Astrocyte of the hippocampus (primary cell): ENCODE results near the gene TTC34.

Source experiments
- DNase-seq: peaks from one replicate; pipeline ENCODE4 v3.0.0; 2011; ENCODE audit warnings: low read depth, low spot score

Gene TTC34

GRCh38 chr1:2642560-2643413 lies 158.7 kb downstream of the TTC34 start:
- DNase-seq, result peak; percentile 96

- DNase-seq, result no peak
These were observed 159.3 kb downstream of the TTC34 start for GRCh38 chr1:2642131-2642559.

- DNase-seq, result no peak
These were observed 159.9 kb downstream of the TTC34 start for GRCh38 chr1:2641381-2642130.

GRCh38 chr1:2640626-2641025 lies 160.9 kb downstream of the TTC34 start:
- no peak for DNase-seq

- no peak for DNase-seq
These were observed 161.6 kb downstream of the TTC34 start for GRCh38 chr1:2639607-2640521.

- DNase-seq, result no peak
These were observed 162.3 kb downstream of the TTC34 start for GRCh38 chr1:2639203-2639602.

GRCh38 chr1:2638466-2639115 lies 162.9 kb downstream of the TTC34 start:
- no peak for DNase-seq

- no peak for DNase-seq
These were observed 163.9 kb downstream of the TTC34 start for GRCh38 chr1:2637442-2638145.

- no peak for DNase-seq
These were observed 164.8 kb downstream of the TTC34 start for GRCh38 chr1:2636733-2637132.

- no peak for DNase-seq
These were observed 166.0 kb downstream of the TTC34 start for GRCh38 chr1:2635361-2636010.

GRCh38 chr1:2633936-2634491 lies 167.5 kb downstream of the TTC34 start:
- no peak for DNase-seq

GRCh38 chr1:2633366-2633935 lies 168.0 kb downstream of the TTC34 start:
- no peak for DNase-seq

GRCh38 chr1:2632561-2633361 lies 168.7 kb downstream of the TTC34 start, which contains the start of gene MMEL1:
Gene MMEL1 (minus strand): TSS chr1:2633016. CDS start chr1:2629484, 3,532 bp downstream.
- DNase-seq, result no peak

GRCh38 chr1:2632051-2632430 lies 169.5 kb downstream of the TTC34 start:
- DNase-seq, result no peak

- DNase-seq, result no peak
These were observed 170.1 kb downstream of the TTC34 start for GRCh38 chr1:2631136-2632050.

- no peak for DNase-seq
These were observed 170.9 kb downstream of the TTC34 start for GRCh38 chr1:2630498-2631135.
